ENCODE measurements around the gene CAMK2A. TPM values are rescaled to one million over a fixed set of nuclear protein-coding genes. Genes with fewer than 3 reads are reported as not detected.

The CAMK2A gene
- total RNA-seq, 1 experiment from 2014 or later: not detected

- Mint-ChIP-seq H3K4me3 (ENCODE audit: low read depth, unreplicated experiment) (no peak overlapping the region), H3K9me3 (ENCODE audit: low read depth, unreplicated experiment) (no peaks in the 10 kb centered on the region), H3K36me3 (ENCODE audit: insufficient read depth, unreplicated experiment) (peaks cover 6% of the 10 kb centered on the region), H3K27ac (ENCODE audit: unreplicated experiment) (peak overlapping the region; percentile 5), H3K27me3 (ENCODE audit: unreplicated experiment) (no peaks in the 10 kb centered on the region), H3K4me1 (ENCODE audit: low read depth, unreplicated experiment) (peaks cover 33% of the 10 kb centered on the region)
- intact Hi-C loops (cut with micrococcal nuclease; ENCODE audit: unreplicated experiment): no loop called here
- no TSS peak for BruUV-seq (replicated peaks)
- no peak for TF ChIP-seq CTCF (IDR thresholded peaks at IDR 0.05; ENCODE audit: unreplicated experiment)
- DNase-seq: no peak
- CTCF ChIA-PET: no interaction called here
Observed at GRCh38 chr5:150305095-150305494, 15.5 kb upstream of the CAMK2A start.

- TF ChIP-seq CTCF (IDR thresholded peaks at IDR 0.05; ENCODE audit: unreplicated experiment): no peak
- Mint-ChIP-seq H3K36me3 (ENCODE audit: insufficient read depth, unreplicated experiment) (peaks cover 6% of the 10 kb centered on the region), H3K27me3 (ENCODE audit: unreplicated experiment) (no peaks in the 10 kb centered on the region), H3K4me3 (ENCODE audit: low read depth, unreplicated experiment) (no peak overlapping the region), H3K9me3 (ENCODE audit: low read depth, unreplicated experiment) (no peaks in the 10 kb centered on the region), H3K27ac (ENCODE audit: unreplicated experiment) (no peak overlapping the region), H3K4me1 (ENCODE audit: low read depth, unreplicated experiment) (peaks cover 33% of the 10 kb centered on the region)
- BruUV-seq (replicated peaks): no TSS peak
- CTCF ChIA-PET: no interaction called here
- DNase-seq: no peak
- intact Hi-C loops (cut with micrococcal nuclease; ENCODE audit: unreplicated experiment): no loop called here
Observed at GRCh38 chr5:150304481-150305081, 15.0 kb upstream of the CAMK2A start.

- TF ChIP-seq CTCF (IDR thresholded peaks at IDR 0.05; ENCODE audit: unreplicated experiment): no peak
- H3K4me1 Mint-ChIP-seq (ENCODE audit: low read depth, unreplicated experiment): peaks cover 33% of the 10 kb centered on the region
- no TSS peak for BruUV-seq (replicated peaks)
- no peak for DNase-seq
- H3K27me3 Mint-ChIP-seq (ENCODE audit: unreplicated experiment): no peaks in the 10 kb centered on the region
- peaks cover 6% of the 10 kb centered on the region for H3K36me3 Mint-ChIP-seq (ENCODE audit: insufficient read depth, unreplicated experiment)
- no peak overlapping the region for H3K4me3 Mint-ChIP-seq (ENCODE audit: low read depth, unreplicated experiment)
- CTCF ChIA-PET: interaction anchor here (0.6 to 1.9 kb wide), 3 partner anchors 13 to 17 kb away, joined by 4 to 7 read pairs (median 5); no protein-coding TSS in a partner anchor
- no peaks in the 10 kb centered on the region for H3K9me3 Mint-ChIP-seq (ENCODE audit: low read depth, unreplicated experiment)
- no peak overlapping the region for H3K27ac Mint-ChIP-seq (ENCODE audit: unreplicated experiment)
- intact Hi-C loops (cut with micrococcal nuclease; ENCODE audit: unreplicated experiment): no loop called here
Observed at GRCh38 chr5:150303660-150304386, 14.2 kb upstream of the CAMK2A start.

GRCh38 chr5:150303070-150303615, 13.6 kb upstream of the CAMK2A start:
- Mint-ChIP-seq H3K27me3 (ENCODE audit: unreplicated experiment) (no peaks in the 10 kb centered on the region), H3K4me3 (ENCODE audit: low read depth, unreplicated experiment) (peak overlapping the region; percentile 62), H3K9me3 (ENCODE audit: low read depth, unreplicated experiment) (no peaks in the 10 kb centered on the region), H3K27ac (ENCODE audit: unreplicated experiment) (no peak overlapping the region), H3K4me1 (ENCODE audit: low read depth, unreplicated experiment) (peaks cover 30% of the 10 kb centered on the region), H3K36me3 (ENCODE audit: insufficient read depth, unreplicated experiment) (peaks cover 6% of the 10 kb centered on the region)
- intact Hi-C loops (cut with micrococcal nuclease; ENCODE audit: unreplicated experiment): no loop called here
- DNase-seq: no peak
- no peak for TF ChIP-seq CTCF (IDR thresholded peaks at IDR 0.05; ENCODE audit: unreplicated experiment)
- CTCF ChIA-PET: interaction anchor here (0.6 to 1.9 kb wide), 5 partner anchors 14 to 87 kb away, joined by 3 to 7 read pairs (median 4); no protein-coding TSS in a partner anchor
- no TSS peak for BruUV-seq (replicated peaks)
